HepG2 (cell line): ENCODE data around the gene GCLM. TPM values are rescaled to one million over a fixed set of nuclear protein-coding genes. Genes with fewer than 3 reads are reported as not detected.

Source experiments
- ATAC-seq: fragments of 200-7000 bp; cut with Tn5 transposase; 3 replicates; pipeline ENCODE4 v1.9.1; 2020; ENCODE audit warnings: mild to moderate bottlenecking, moderate library complexity
- BruUV-seq: library from RNA; stranded (reverse); fragments of 400-500 nt; replicated peaks from 2 replicates; lab custom pipeline; 2021; lab: Mats Ljungman, UMichigan
- CTCF ChIA-PET: fragments of 300-600 bp; formaldehyde crosslinking; extraction: SDS; loops from one replicate; lab custom pipeline; 2021; ENCODE audit warnings: low total read pairs, inconsistent platforms, low intra/inter-chr PET ratio; lab: Yijun Ruan, JAX
- POLR2A ChIA-PET: fragments of 350-600 bp; sonication (Branson Sonifier 250); formaldehyde crosslinking; loops from one replicate; lab custom pipeline; 2020; ENCODE audit warnings: antibody characterized with exemption, inconsistent platforms; lab: Yijun Ruan, JAX
- DNase-seq: peaks from one replicate; pipeline ENCODE4 v3.0.0-alpha.2; 2015; ENCODE audit warnings: low spot score
- FAIRE-seq: peaks from 3 replicates; lab custom pipeline; 2011; peaks lifted over from hg19 to GRCh38; lab: Jason Lieb, UNC
- H2AFZ ChIP-seq: one replicate; pipeline ENCODE4 v1.6.1; 2011; ENCODE audit warnings: low read length, inconsistent platforms
- H3K27ac ChIP-seq: fragments of 300-600 bp; 3 replicates; pipeline ENCODE4 v1.8.0; 2011; ENCODE audit warnings: mixed run types, mild to moderate bottlenecking, mixed read lengths, low read length, inconsistent platforms; ENCODE audit not compliant: insufficient read depth; ENCODE audit errors: extremely low read length
- H3K27me3 ChIP-seq, 2 experiments: fragments of 200-600 bp in 1 of 2; 2 replicates in 1 of 2; 3 replicates in 1 of 2; pipeline versions ENCODE4 v1.6.0 to v1.8.0; 2011; ENCODE audit warnings: low read length in 2 of 2, mild to moderate bottlenecking in 2 of 2, moderate library complexity in 2 of 2, inconsistent platforms in 1 of 2; ENCODE audit not compliant: insufficient read depth in 2 of 2, control insufficient read depth in 1 of 2
- H3K36me3 ChIP-seq, 2 experiments: fragments of 200-600 bp in 1 of 2; replicated peaks in 1 of 2; 2 replicates in 1 of 2; 3 replicates in 1 of 2; pipeline versions ENCODE4 v1.5.1 to v1.8.0; 2011; ENCODE audit warnings: low read length in 2 of 2, inconsistent platforms in 1 of 2; ENCODE audit not compliant: insufficient read depth in 2 of 2, control insufficient read depth in 1 of 2
- H3K4me1 ChIP-seq: 2 replicates; pipeline ENCODE4 v1.5.1; 2012; ENCODE audit warnings: low read length, inconsistent platforms; ENCODE audit not compliant: insufficient read depth
- H3K4me2 ChIP-seq: 2 replicates; pipeline ENCODE4 v1.6.0; 2011; ENCODE audit warnings: low read depth, low read length, inconsistent platforms
- H3K4me3 ChIP-seq, 3 experiments: fragments of 200-600 bp in 1 of 3; sonication (generic), shearing (Covaris generic) in 1 of 3; replicated peaks in 1 of 3; 2 replicates each; pipeline ENCODE4 v1.5.1; 2011 to 2016; ENCODE audit warnings: low read length in 3 of 3, inconsistent platforms in 2 of 3, low read depth in 2 of 3, mild to moderate bottlenecking in 2 of 3, control low read depth in 1 of 3, mixed read lengths in 1 of 3; ENCODE audit not compliant: insufficient read depth in 1 of 3
- H3K79me2 ChIP-seq: one replicate; pipeline ENCODE4 v1.6.1; 2011; ENCODE audit warnings: low read length, inconsistent platforms; ENCODE audit not compliant: insufficient read depth
- H3K9ac ChIP-seq: 2 replicates; pipeline ENCODE4 v1.6.0; 2011; ENCODE audit warnings: mild to moderate bottlenecking, low read depth, low read length, inconsistent platforms; ENCODE audit not compliant: insufficient read depth
- H3K9me3 ChIP-seq: 2 replicates; pipeline ENCODE4 v1.5.1; 2012; ENCODE audit warnings: mild to moderate bottlenecking, low read length
- H4K20me1 ChIP-seq: 2 replicates; pipeline ENCODE4 v1.6.0; 2011; ENCODE audit warnings: inconsistent platforms, mild to moderate bottlenecking, low read length, moderate library complexity; ENCODE audit not compliant: insufficient read depth
- SALL2 ChIP-seq: sonication (generic); formaldehyde crosslinking; IDR thresholded peaks from 2 replicates; pipeline ENCODE4 v1.8.1; 2023; ENCODE audit warnings: mild to moderate bottlenecking, missing genetic modification reagents, inconsistent platforms
- SOX6 ChIP-seq, 2 experiments: fragments of 450-650 bp in 1 of 2; sonication (generic) in 1 of 2; formaldehyde crosslinking in 1 of 2; IDR thresholded peaks; 2 replicates each; pipeline versions ENCODE4 v1.4.0 to v1.6.1; 2017 to 2020; ENCODE audit warnings: antibody characterized with exemption in 1 of 2, mild to moderate bottlenecking in 1 of 2, missing genetic modification reagents in 1 of 2
- ZNF713 ChIP-seq: sonication (generic); formaldehyde crosslinking; IDR thresholded peaks from 2 replicates; pipeline ENCODE4 v1.4.0; 2020; ENCODE audit warnings: mild to moderate bottlenecking, missing genetic modification reagents
- WGBS: methylation state at CpG from one replicate; pipeline ENCODE4 v1.1.6; 2017; ENCODE audit warnings: low lambda C conversion rate; 5-methylcytosine and 5-hydroxymethylcytosine counted together
- in situ Hi-C: cut with HindIII; loops from 2 replicates; pipeline ENCODE4 v1.10.0; 2017; ENCODE audit warnings: low pct_unique_long_range_greater_than_20kb; ENCODE audit not compliant: extremely low pct_ligation_motif_present
- intact Hi-C: fragments of 100-400 bp; cut with micrococcal nuclease; formaldehyde crosslinking; loops from one replicate; pipeline ENCODE4 v1.10.0; 2022; ENCODE audit not compliant: unreplicated experiment
- polyA plus RNA-seq, 8 experiments: library from polyadenylated mRNA; depleted of rRNA in 3 of 8; stranded (reverse) in 7 of 8; unstranded in 1 of 8; fragments of >200 nt; fragmentation: Illumina TruSeq in 4 of 8; extraction: Trizol in 4 of 8; gene quantifications; 2 replicates each; pipeline versions ENCODE4 v1.2.1 to v1.2.3, GENCODE V29; 2011 to 2016; ENCODE audit warnings: low read depth in 4 of 8, missing spikeins in 1 of 8, mixed read lengths in 1 of 8; ENCODE audit not compliant: insufficient read depth in 1 of 8
- total RNA-seq, 5 experiments: library from RNA; depleted of rRNA; stranded (reverse); fragments of >200 nt; fragmentation: Illumina TruSeq; extraction: Trizol; gene quantifications; 2 replicates each; pipeline ENCODE4 v1.2.3, GENCODE V29; 2016; ENCODE audit warnings: low read depth in 1 of 5
- TF ChIP-seq, protein P1 (sequence below): sonication (generic); formaldehyde crosslinking; IDR thresholded peaks from 2 replicates; pipeline ENCODE4 v1.9.0; 2021; ENCODE audit warnings: missing genetic modification reagents, mild to moderate bottlenecking, borderline replicate concordance

The GCLM gene
- total and polyA plus RNA-seq, 2 of the 13 experiments (the other 11 are each of a cell fraction or from before 2014, with no cell fraction given), result 8.7 to 29.9 TPM

DNA sequence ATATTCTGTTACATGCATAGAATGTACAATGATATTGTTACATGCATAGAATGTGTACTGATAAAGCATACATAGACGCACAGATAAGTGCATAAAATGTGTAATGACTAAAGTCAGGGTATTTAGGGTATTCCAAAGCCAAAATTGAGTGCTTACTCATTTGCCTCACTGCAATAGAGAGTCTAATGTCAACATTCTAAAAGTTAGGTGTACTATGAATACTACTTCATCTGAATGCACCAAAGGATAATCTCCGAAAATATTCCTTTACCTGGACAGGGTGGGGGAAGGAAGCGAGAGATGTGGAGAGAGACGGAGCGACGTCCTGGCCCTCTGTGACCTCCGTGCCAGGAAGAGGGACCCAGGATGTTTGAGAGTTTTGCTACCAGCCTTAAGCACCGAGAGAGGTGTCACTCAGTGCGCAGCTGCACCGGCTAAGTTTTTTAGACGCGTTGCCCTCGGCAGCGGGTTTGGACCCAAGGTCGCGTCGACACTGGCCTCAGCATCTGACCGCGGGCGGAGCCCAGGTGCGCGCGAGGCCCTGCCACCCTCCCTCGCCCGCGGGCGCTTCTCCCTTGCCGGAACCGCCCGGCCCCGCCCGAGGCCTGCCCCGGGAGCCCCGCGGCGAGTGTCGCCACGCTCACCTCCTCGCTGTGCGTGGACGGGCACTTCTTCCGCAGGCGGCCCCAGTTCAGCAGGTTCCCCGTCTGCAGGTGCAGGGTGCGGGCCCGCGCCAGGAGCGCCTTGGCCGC lies 660 bp downstream of the GCLM start (continued):
- TF ChIP-seq SALL2 (CRISPR knock-in tag), result no peak

DNA sequence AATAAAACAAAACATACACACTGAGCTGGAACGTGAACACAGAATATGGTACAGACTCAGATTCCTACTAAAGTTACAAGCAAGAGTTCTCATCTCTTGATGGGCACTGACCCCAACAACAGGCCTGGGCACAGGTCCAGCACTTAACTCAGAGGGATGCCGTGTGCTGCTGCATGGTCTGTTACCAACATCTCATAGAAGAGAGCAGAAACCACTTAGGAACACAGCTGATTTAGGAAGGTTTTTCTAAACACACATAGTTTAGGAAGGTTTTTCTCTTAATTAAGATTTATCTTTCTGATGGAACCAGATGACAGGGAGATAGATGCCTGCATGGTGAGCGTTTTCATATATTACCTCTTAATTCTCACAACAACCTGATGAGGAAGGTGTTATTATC lies 1.5 kb downstream of the GCLM start:
- POLR2A ChIA-PET, result no interaction called here
- Histone ChIP-seq H3K27me3 (no peaks in the 10 kb centered on the region; a peak in 1 of 5 replicates), H3K79me2 (peaks cover 53% of the 10 kb centered on the region), H3K4me2 (peak overlapping the region; percentile 99), H4K20me1 (peaks cover 10% of the 10 kb centered on the region; the same call in 1 of the 2 replicates), H2AFZ (no peak overlapping the region), H3K4me3 (peak overlapping the region; percentile 74 to 92 (median 86)), H3K9me3 (no peaks in the 10 kb centered on the region), H3K36me3 (no peaks in the 10 kb centered on the region), H3K4me1 (peaks cover 54% of the 10 kb centered on the region), H3K9ac (peak overlapping the region; percentile 82; the same call in 1 of the 2 replicates), H3K27ac (peak overlapping the region; percentile 83)
- CTCF ChIA-PET, result no interaction called here
- FAIRE-seq (no peak), ATAC-seq (no peak), DNase-seq (peak; percentile 10)
- in situ Hi-C loops, result no loop called here
- intact Hi-C loops, result loop anchor here (10.0 kb wide), 1 partner anchor 427 kb away; no protein-coding TSS in a partner anchor
- TF ChIP-seq SOX6 (IDR thresholded peaks at IDR 0.05) (no peak), SOX6 (CRISPR knock-in tag; IDR thresholded peaks at IDR 0.05) (0 out of 2 replicates have a peak, but pooled peaks have one; percentile 2), ZNF713 (CRISPR knock-in tag) (0 out of 2 replicates have a peak, but pooled peaks have one; percentile 7)
- TF ChIP-seq, protein P1, sequence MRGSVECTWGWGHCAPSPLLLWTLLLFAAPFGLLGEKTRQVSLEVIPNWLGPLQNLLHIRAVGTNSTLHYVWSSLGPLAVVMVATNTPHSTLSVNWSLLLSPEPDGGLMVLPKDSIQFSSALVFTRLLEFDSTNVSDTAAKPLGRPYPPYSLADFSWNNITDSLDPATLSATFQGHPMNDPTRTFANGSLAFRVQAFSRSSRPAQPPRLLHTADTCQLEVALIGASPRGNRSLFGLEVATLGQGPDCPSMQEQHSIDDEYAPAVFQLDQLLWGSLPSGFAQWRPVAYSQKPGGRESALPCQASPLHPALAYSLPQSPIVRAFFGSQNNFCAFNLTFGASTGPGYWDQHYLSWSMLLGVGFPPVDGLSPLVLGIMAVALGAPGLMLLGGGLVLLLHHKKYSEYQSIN (CRISPR knock-in tag), result no peak
- no TSS peak for BruUV-seq
- 15% methylated on average over 3 of the region's 3 CpGs for WGBS
